HCT116 (cell line): ENCODE results near the gene GMPR2. TPM values are rescaled to one million over a fixed set of nuclear protein-coding genes. Genes with fewer than 3 reads are reported as not detected.

Source experiments
- ATAC-seq: fragments of 200-7000 bp; cut with Tn5 transposase; 2 replicates; pipeline ENCODE4 v1.9.1; 2020; ENCODE audit warnings: mild to moderate bottlenecking, moderate library complexity
- BruUV-seq: library from RNA; stranded (reverse); fragments of 400-500 nt; replicated peaks from 2 replicates; lab custom pipeline; 2021; lab: Mats Ljungman, UMichigan
- CTCF ChIA-PET: fragments of 300-600 bp; sonication (Branson Sonifier 250); formaldehyde crosslinking; loops from one replicate; lab custom pipeline; 2021; ENCODE audit warnings: antibody characterized with exemption; lab: Charles Lee
- POLR2A ChIA-PET: fragments of 300-600, 350-600 bp; sonication (Branson Sonifier 250); formaldehyde crosslinking; loops from one replicate; lab custom pipeline; 2021; ENCODE audit warnings: antibody characterized with exemption; lab: Charles Lee
- RAD21 ChIA-PET, 2 experiments: fragments of 300-600 bp; sonication (Branson Sonifier 250); formaldehyde crosslinking; loops; one replicate each; lab custom pipeline; 2023; ENCODE audit warnings: low total read pairs in 2 of 2; ENCODE audit not compliant: uncharacterized antibody in 2 of 2, unreplicated experiment in 2 of 2, low non-redundant PET in 1 of 2; lab: Charles Lee
- DNase-seq: peaks from one replicate; pipeline ENCODE4 v3.0.0-alpha.2; 2010; ENCODE audit warnings: low read depth, low spot score
- H2AFZ ChIP-seq: fragments of 200-600 bp; shearing (Covaris generic), sonication (generic); 2 replicates; pipeline ENCODE4 v1.6.1; 2017; ENCODE audit warnings: low read depth, mixed run types, mixed read lengths, antibody characterized with exemption, low read length; ENCODE audit not compliant: poor library complexity, severe bottlenecking
- H3K27ac ChIP-seq: 2 replicates; pipeline ENCODE4 v1.5.1; 2012; ENCODE audit warnings: low read depth, low read length
- H3K27me3 ChIP-seq: fragments of 200-600 bp; sonication (generic); 2 replicates; pipeline ENCODE4 v1.6.1; 2016; ENCODE audit warnings: mixed run types, low read length, mixed read lengths; ENCODE audit not compliant: insufficient read depth
- H3K36me3 ChIP-seq, 2 experiments: fragments of 200-500 bp in 1 of 2; fragments of 200-600 bp in 1 of 2; sonication (Bioruptor generic) in 1 of 2; sonication (generic) in 1 of 2; 2 replicates each; pipeline versions ENCODE4 v1.5.1 to v1.6.1; 2014 to 2016; ENCODE audit warnings: low read length in 2 of 2, inconsistent platforms in 1 of 2, mixed read lengths in 1 of 2, mixed run types in 1 of 2; ENCODE audit not compliant: insufficient read depth in 2 of 2, control insufficient read depth in 1 of 2
- H3K4me1 ChIP-seq, 2 experiments: fragments of 200-600 bp in 1 of 2; sonication (generic) in 1 of 2; 2 replicates each; pipeline versions ENCODE4 v1.5.1 to v1.6.1; 2012 to 2017; ENCODE audit warnings: low read length in 2 of 2, inconsistent platforms in 1 of 2, mild to moderate bottlenecking in 1 of 2, mixed read lengths in 1 of 2, mixed run types in 1 of 2, moderate library complexity in 1 of 2; ENCODE audit not compliant: insufficient read depth in 2 of 2, control insufficient read depth in 1 of 2
- H3K4me2 ChIP-seq: fragments of 200-600 bp; sonication (generic); 2 replicates; pipeline ENCODE4 v1.6.1; 2017; ENCODE audit warnings: mixed run types, low read length, mixed read lengths
- H3K4me3 ChIP-seq, 2 experiments: fragments of 200-600 bp in 1 of 2; sonication (generic) in 1 of 2; replicated peaks in 1 of 2; 2 replicates each; pipeline ENCODE4 v1.5.1; 2011 to 2016; ENCODE audit warnings: low read length in 2 of 2, control low read depth in 1 of 2, low read depth in 1 of 2, mild to moderate bottlenecking in 1 of 2, mixed read lengths in 1 of 2, mixed run types in 1 of 2
- H3K79me2 ChIP-seq: fragments of 200-600 bp; sonication (generic); 2 replicates; pipeline ENCODE4 v1.6.1; 2017; ENCODE audit warnings: mild to moderate bottlenecking, mixed run types, low read length, moderate library complexity, mixed read lengths; ENCODE audit not compliant: insufficient read depth
- H3K9ac ChIP-seq: fragments of 200-600 bp; sonication (generic); 2 replicates; pipeline ENCODE4 v1.6.1; 2016; ENCODE audit warnings: low read length, mixed read lengths
- H3K9me2 ChIP-seq: fragments of 200-600 bp; sonication (generic), shearing (Covaris generic); 2 replicates; pipeline ENCODE4 v1.6.1; 2017; ENCODE audit warnings: mixed run types, mild to moderate bottlenecking, moderate library complexity; ENCODE audit not compliant: insufficient read depth
- H3K9me3 ChIP-seq, 2 experiments: fragments of 200-500 bp in 1 of 2; fragments of 200-600 bp in 1 of 2; sonication (Bioruptor generic) in 1 of 2; sonication (generic) in 1 of 2; 2 replicates each; pipeline ENCODE4 v1.6.1; 2014 to 2017; ENCODE audit warnings: low read length in 2 of 2, mixed read lengths in 2 of 2, inconsistent platforms in 1 of 2, low read depth in 1 of 2, mild to moderate bottlenecking in 1 of 2, mixed run types in 1 of 2, moderate library complexity in 1 of 2; ENCODE audit not compliant: control insufficient read depth in 1 of 2, insufficient read depth in 1 of 2
- H4K20me1 ChIP-seq: fragments of 200-600 bp; sonication (generic), shearing (Covaris generic); 2 replicates; pipeline ENCODE4 v1.6.1; 2017; ENCODE audit warnings: mixed run types, mild to moderate bottlenecking, moderate library complexity; ENCODE audit not compliant: insufficient read depth
- CEBPB ChIP-seq: IDR thresholded peaks from 2 replicates; pipeline ENCODE4 v1.6.1; 2012; ENCODE audit warnings: low read depth
- EGR1 ChIP-seq: IDR thresholded peaks from 2 replicates; pipeline ENCODE4 v1.6.1; 2012; ENCODE audit warnings: low read depth
- ELF1 ChIP-seq: IDR thresholded peaks from 2 replicates; pipeline ENCODE4 v1.6.1; 2012; ENCODE audit warnings: low read depth, borderline replicate concordance
- FOSL1 ChIP-seq: IDR thresholded peaks from 2 replicates; pipeline ENCODE4 v1.6.1; 2012; ENCODE audit warnings: low read depth
- POLR2A ChIP-seq: IDR thresholded peaks from 2 replicates; pipeline ENCODE4 v1.7.0; 2011; ENCODE audit warnings: borderline replicate concordance; ENCODE audit not compliant: insufficient read depth, insufficient read length; ENCODE audit errors: extremely low read depth
- SIN3A ChIP-seq: IDR thresholded peaks from 2 replicates; pipeline ENCODE4 v1.6.1; 2012; ENCODE audit warnings: low read depth
- SP1 ChIP-seq: IDR thresholded peaks from 2 replicates; pipeline ENCODE4 v1.6.1; 2012; ENCODE audit warnings: low read depth
- YY1 ChIP-seq: IDR thresholded peaks from 2 replicates; pipeline ENCODE4 v1.6.1; 2011; ENCODE audit warnings: low read length, low read depth, moderate library complexity, mild to moderate bottlenecking; ENCODE audit not compliant: insufficient replicate concordance; ENCODE audit errors: extremely low read depth
- ZFX ChIP-seq: fragments of 450-650 bp; IDR thresholded peaks from 2 replicates; pipeline ENCODE4 v1.6.1; 2017
- intact Hi-C: fragments of 100-400 bp; cut with micrococcal nuclease; formaldehyde crosslinking; loops from 2 replicates; pipeline ENCODE4 v1.10.0; 2022
- total RNA-seq: library from RNA; stranded (reverse); gene quantifications from one replicate; pipeline ENCODE4 v1.2.1, GENCODE V29; 2021; ENCODE audit not compliant: unreplicated experiment
- TF ChIP-seq, protein P1 (sequence below): IDR thresholded peaks from 2 replicates; pipeline ENCODE4 v1.6.1; 2012
- TF ChIP-seq, protein P2 (sequence below): IDR thresholded peaks from 2 replicates; pipeline ENCODE4 v1.6.1; 2012

The GMPR2 gene
- total RNA-seq, 1 experiment from 2014 or later: 66.9 TPM

DNA sequence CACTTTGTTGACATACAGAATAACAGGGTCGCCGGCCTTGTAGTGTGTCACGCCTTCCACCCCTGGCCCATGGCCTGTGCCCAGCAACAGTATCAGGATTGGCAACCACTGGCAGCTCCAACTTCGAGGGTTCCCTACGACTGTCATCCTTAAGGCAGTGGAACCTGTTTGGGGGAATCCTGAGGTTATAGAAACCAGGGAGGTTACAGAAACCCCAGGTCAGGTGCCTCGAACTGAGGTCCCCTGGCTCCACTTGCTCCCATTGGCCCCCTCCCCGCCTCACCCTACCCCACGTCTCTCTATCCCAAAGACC lies 37.9 kb upstream of the GMPR2 start:
- Histone ChIP-seq H3K36me3 (peaks cover 12% of the 10 kb centered on the region in 2 experiments; a peak in 3 of 4 replicates), H4K20me1 (no peaks in the 10 kb centered on the region), H3K79me2 (peaks cover 33% of the 10 kb centered on the region), H2AFZ (no peak overlapping the region), H3K4me3 (peak overlapping the region; percentile 85 to 88), H3K9me3 (no peaks in the 10 kb centered on the region), H3K27me3 (no peaks in the 10 kb centered on the region), H3K9me2 (no peaks in the 10 kb centered on the region), H3K4me1 (peaks cover 14 to 26% of the 10 kb centered on the region in 2 experiments), H3K4me2 (peak overlapping the region; percentile 84), H3K9ac (peak overlapping the region; percentile 91), H3K27ac (peak overlapping the region; percentile 96)
- no peak for ATAC-seq
- TF ChIP-seq EGR1 (no peak), SIN3A (no peak), ELF1 (no peak), YY1 (no peak), SP1 (no peak), ZFX (no peak), FOSL1 (no peak), POLR2A (no peak), CEBPB (no peak)
- TF ChIP-seq, protein P1, sequence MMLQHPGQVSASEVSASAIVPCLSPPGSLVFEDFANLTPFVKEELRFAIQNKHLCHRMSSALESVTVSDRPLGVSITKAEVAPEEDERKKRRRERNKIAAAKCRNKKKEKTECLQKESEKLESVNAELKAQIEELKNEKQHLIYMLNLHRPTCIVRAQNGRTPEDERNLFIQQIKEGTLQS: no peak
- TF ChIP-seq, protein P2, sequence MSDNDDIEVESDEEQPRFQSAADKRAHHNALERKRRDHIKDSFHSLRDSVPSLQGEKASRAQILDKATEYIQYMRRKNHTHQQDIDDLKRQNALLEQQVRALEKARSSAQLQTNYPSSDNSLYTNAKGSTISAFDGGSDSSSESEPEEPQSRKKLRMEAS: no peak
- intact Hi-C loops: no loop called here
- DNase-seq: no peak
- ChIA-PET POLR2A (interaction anchor here (1.3 to 1.9 kb wide), 2 partner anchors 12 to 19 kb away, joined by 4 to 8 read pairs; partner anchors contain the start of gene CHMP4A), CTCF (no interaction called here), RAD21 (no interaction called here)
- no TSS peak for BruUV-seq
